ENCODE results near the gene KDM4C. TPM values are rescaled to one million over a fixed set of nuclear protein-coding genes. Genes with fewer than 3 reads are reported as not detected.

KDM4C gene
- total and polyA plus RNA-seq, 2 of the 13 experiments (the other 11 are each of a cell fraction or from before 2014, with no cell fraction given) = 19.4 to 23.6 TPM

DNA sequence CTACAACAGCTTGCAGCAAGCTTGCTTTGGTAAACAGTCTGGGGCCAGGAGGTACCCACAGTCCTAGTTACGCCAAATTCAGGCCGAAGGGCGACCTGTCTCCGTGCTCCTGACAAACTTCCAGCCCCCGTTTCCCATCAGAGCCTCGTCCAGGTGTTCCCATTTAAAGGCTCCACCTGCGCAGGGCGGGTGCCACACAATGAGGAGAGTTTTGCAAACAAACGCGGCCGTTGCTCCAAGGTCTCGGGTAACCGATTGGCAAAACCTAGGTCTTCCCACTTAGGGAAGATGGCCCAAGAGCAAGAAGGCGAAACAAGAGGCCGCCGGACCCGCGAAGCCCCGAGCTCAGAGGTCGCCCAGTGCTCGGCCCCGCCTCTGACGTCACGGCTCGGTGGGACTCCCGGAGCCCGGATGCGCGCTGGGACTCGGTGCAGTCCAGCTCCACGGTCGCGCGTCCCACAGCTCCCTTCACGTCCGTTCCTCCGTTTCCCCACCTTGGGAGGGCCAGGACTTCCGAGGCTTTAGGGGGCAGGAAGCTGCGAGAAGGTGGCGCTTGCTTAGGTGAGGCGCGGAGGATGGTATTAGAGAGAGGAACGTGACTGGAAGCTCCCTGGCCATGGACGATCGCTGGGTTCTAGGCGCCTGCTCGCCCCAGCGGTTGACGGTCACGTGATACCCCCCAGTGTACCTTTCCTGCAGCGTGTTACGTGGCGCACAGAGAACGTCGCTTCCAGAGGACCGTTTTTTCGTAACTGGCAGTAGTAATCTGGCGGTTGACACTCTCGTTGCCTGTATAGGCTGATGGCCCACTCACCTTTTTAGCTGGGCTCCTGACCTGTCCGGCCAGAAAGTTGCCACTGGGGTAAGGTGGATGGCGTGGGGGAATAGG lies 41.8 kb upstream of the KDM4C start (continued):
- TF ChIP-seq TFDP1 (CRISPR knock-in tag; IDR thresholded peaks at IDR 0.05; ENCODE audit: borderline replicate concordance) = peak; percentile 28; the same call in 1 of the 2 replicates
- peak; percentile 61; the same call in 1 of the 2 replicates for TF ChIP-seq ZBTB21 (CRISPR knock-in tag; IDR thresholded peaks at IDR 0.05)
- TF ChIP-seq ZSCAN29 (CRISPR knock-in tag; conservative IDR thresholded peaks at IDR 0.05) = no peak
- no peak; the same call in 1 of the 2 replicates for TF ChIP-seq XBP1 (CRISPR knock-in tag; IDR thresholded peaks at IDR 0.05)
- TF ChIP-seq KLF15 (CRISPR knock-in tag; IDR thresholded peaks at IDR 0.05; ENCODE audit: borderline replicate concordance) = no peak
- peak; percentile 42; the same call in 1 of the 2 replicates for TF ChIP-seq ZIK1 (CRISPR knock-in tag; IDR thresholded peaks at IDR 0.05; ENCODE audit: borderline replicate concordance, low read depth)
- peak; percentile 97 for TF ChIP-seq PRDM15 (CRISPR knock-in tag; IDR thresholded peaks at IDR 0.05)
- peak; percentile 58 for TF ChIP-seq PHF20 (CRISPR knock-in tag; IDR thresholded peaks at IDR 0.05)
- TF ChIP-seq WIZ (CRISPR knock-in tag; IDR thresholded peaks at IDR 0.05) = peak; percentile 47; the same call in 1 of the 2 replicates
- peak; percentile 80 for TF ChIP-seq ARHGAP35 (CRISPR knock-in tag; IDR thresholded peaks at IDR 0.05; ENCODE audit: borderline replicate concordance)
- TF ChIP-seq FOXA1 (IDR thresholded peaks at IDR 0.05) = no peak
- TF ChIP-seq FOXA1 (CRISPR knock-in tag; IDR thresholded peaks at IDR 0.05) = peak; percentile 44
- TF ChIP-seq SRSF4 (IDR thresholded peaks at IDR 0.05; ENCODE audit: low read depth, low read length, poor library complexity, severe bottlenecking) = no peak
- TF ChIP-seq POLR2AphosphoS5 (IDR thresholded peaks at IDR 0.05; ENCODE audit: low read depth, low read length) = peak; percentile 86
- no peak for TF ChIP-seq ZSCAN20 (CRISPR knock-in tag; IDR thresholded peaks at IDR 0.05; ENCODE audit: borderline replicate concordance)
- peak; percentile 87 for TF ChIP-seq ATF1 (CRISPR knock-in tag; IDR thresholded peaks at IDR 0.05)
- peak; percentile 61; the same call in 1 of the 2 replicates for TF ChIP-seq ZNF563 (CRISPR knock-in tag; IDR thresholded peaks at IDR 0.05)
- peak; percentile 41 for TF ChIP-seq TEAD3 (CRISPR knock-in tag; optimal IDR thresholded peaks at IDR 0.05; ENCODE audit: borderline replicate concordance)
- 0 out of 2 replicates have a peak, but pooled peaks have one; percentile 48 for TF ChIP-seq GATAD1 (CRISPR knock-in tag; IDR thresholded peaks at IDR 0.05)
- TF ChIP-seq ZNF678 (CRISPR knock-in tag; IDR thresholded peaks at IDR 0.05) = no peak
- TF ChIP-seq, protein P1, sequence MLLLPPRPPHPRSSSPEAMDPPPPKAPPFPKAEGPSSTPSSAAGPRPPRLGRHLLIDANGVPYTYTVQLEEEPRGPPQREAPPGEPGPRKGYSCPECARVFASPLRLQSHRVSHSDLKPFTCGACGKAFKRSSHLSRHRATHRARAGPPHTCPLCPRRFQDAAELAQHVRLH (CRISPR knock-in tag; IDR thresholded peaks at IDR 0.05; ENCODE audit: borderline replicate concordance, low read depth) = 0 out of 2 replicates have a peak, but pooled peaks have one; percentile 52
- TF ChIP-seq TCF12 (IDR thresholded peaks at IDR 0.05) = no peak
- 0 out of 2 replicates have a peak, but pooled peaks have one; percentile 41 for TF ChIP-seq TCF12 (CRISPR knock-in tag; IDR thresholded peaks at IDR 0.05)
